ENCODE data around the gene SYCN.

SYCN gene

GRCh38 chr19:39171479-39172465 lies 32.3 kb downstream of the SYCN start:
- DNase-seq (ENCODE audit: low spot score), result no peak

- no peak for DNase-seq (ENCODE audit: low spot score)
These were observed 33.5 kb downstream of the SYCN start for GRCh38 chr19:39170386-39171231.

- no peak for DNase-seq (ENCODE audit: low spot score)
These were observed 34.8 kb downstream of the SYCN start for GRCh38 chr19:39169143-39169810.

GRCh38 chr19:39168258-39169142 lies 35.6 kb downstream of the SYCN start:
- DNase-seq (ENCODE audit: low spot score), result no peak

GRCh38 chr19:39167461-39168257 lies 36.4 kb downstream of the SYCN start:
- no peak for DNase-seq (ENCODE audit: low spot score)

GRCh38 chr19:39166571-39167391 lies 37.3 kb downstream of the SYCN start:
- no peak for DNase-seq (ENCODE audit: low spot score)

GRCh38 chr19:39165857-39166256 lies 38.2 kb downstream of the SYCN start:
- no peak for DNase-seq (ENCODE audit: low spot score)

GRCh38 chr19:39164289-39164688 lies 39.8 kb downstream of the SYCN start:
- DNase-seq (ENCODE audit: low spot score), result no peak

GRCh38 chr19:39163621-39164020 lies 40.4 kb downstream of the SYCN start:
- DNase-seq (ENCODE audit: low spot score), result no peak

- DNase-seq (ENCODE audit: low spot score), result no peak
These were observed 41.5 kb downstream of the SYCN start for GRCh38 chr19:39162441-39163043.

GRCh38 chr19:39160889-39161672 lies 43.0 kb downstream of the SYCN start:
- no peak for DNase-seq (ENCODE audit: low spot score)

GRCh38 chr19:39160523-39160861 lies 43.6 kb downstream of the SYCN start:
- DNase-seq (ENCODE audit: low spot score), result no peak

GRCh38 chr19:39158646-39159260 lies 45.3 kb downstream of the SYCN start:
- DNase-seq (ENCODE audit: low spot score), result no peak

GRCh38 chr19:39157997-39158389 lies 46.1 kb downstream of the SYCN start:
- DNase-seq (ENCODE audit: low spot score), result no peak

GRCh38 chr19:39157275-39157996 lies 46.6 kb downstream of the SYCN start:
- no peak for DNase-seq (ENCODE audit: low spot score)

GRCh38 chr19:39156326-39157230 lies 47.5 kb downstream of the SYCN start:
- DNase-seq (ENCODE audit: low spot score), result no peak
